Vagina (tissue), 2 donors: ENCODE data around the gene ST3GAL6.

Experiments
- POLR2A ChIP-seq, 2 donors: fragments of 450-650 bp; IDR thresholded peaks; one replicate each; pipeline ENCODE4 v1.6.1; 2017; ENCODE audit warnings: antibody characterized with exemption in 2 of 2, mild to moderate bottlenecking in 2 of 2, moderate library complexity in 2 of 2
- TF ChIP-seq, protein P1 (sequence below), 3 experiments: fragments of 450-650 bp in 2 of 3; fragments of 200-600 bp in 1 of 3; sonication (generic) in 1 of 3; IDR thresholded peaks; one replicate each; pipeline ENCODE4 v1.5.1; 2017 to 2019; ENCODE audit warnings: antibody characterized with exemption in 3 of 3, mild to moderate bottlenecking in 2 of 3, moderate library complexity in 2 of 3

DNA sequence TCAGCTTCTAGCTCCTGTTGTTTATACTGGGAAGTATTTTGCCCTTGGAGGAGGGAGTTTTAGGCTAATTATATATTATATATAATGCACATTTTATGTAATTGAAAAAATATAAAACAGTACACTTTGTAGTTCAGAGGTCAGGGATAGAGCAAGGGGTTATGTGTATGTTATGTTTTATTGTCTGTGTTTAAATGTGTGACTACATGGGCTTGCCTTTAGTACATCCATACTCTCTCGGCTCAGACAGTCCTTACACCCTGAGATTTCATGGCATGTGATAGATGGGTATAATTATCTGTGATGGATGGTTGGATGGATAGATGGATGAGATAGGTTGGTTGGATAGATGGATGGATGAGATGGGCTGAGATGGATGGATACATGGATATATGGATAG lies 17.4 kb upstream of the ST3GAL6 start:
- TF ChIP-seq POLR2A (IDR thresholded peaks at IDR 0.05): no peak
- TF ChIP-seq, protein P1, sequence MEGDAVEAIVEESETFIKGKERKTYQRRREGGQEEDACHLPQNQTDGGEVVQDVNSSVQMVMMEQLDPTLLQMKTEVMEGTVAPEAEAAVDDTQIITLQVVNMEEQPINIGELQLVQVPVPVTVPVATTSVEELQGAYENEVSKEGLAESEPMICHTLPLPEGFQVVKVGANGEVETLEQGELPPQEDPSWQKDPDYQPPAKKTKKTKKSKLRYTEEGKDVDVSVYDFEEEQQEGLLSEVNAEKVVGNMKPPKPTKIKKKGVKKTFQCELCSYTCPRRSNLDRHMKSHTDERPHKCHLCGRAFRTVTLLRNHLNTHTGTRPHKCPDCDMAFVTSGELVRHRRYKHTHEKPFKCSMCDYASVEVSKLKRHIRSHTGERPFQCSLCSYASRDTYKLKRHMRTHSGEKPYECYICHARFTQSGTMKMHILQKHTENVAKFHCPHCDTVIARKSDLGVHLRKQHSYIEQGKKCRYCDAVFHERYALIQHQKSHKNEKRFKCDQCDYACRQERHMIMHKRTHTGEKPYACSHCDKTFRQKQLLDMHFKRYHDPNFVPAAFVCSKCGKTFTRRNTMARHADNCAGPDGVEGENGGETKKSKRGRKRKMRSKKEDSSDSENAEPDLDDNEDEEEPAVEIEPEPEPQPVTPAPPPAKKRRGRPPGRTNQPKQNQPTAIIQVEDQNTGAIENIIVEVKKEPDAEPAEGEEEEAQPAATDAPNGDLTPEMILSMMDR (IDR thresholded peaks at IDR 0.05): no peak
